NT2/D1 (cell line): ENCODE data around the gene SUPT7L.
"Not testable (repeated sequence)": the region's sequence is repeated elsewhere in the genome, so short reads cannot be mapped to it uniquely, and the experiment has no call there.

Experiments
- DNase-seq: peaks from one replicate; pipeline ENCODE4 v3.0.0-alpha.2; 2011; ENCODE audit warnings: low read depth, low spot score
- H3K27me3 ChIP-seq: 2 replicates; pipeline ENCODE4 v1.6.0; 2011; ENCODE audit warnings: mild to moderate bottlenecking; ENCODE audit not compliant: insufficient read length, insufficient read depth
- H3K36me3 ChIP-seq: 2 replicates; pipeline ENCODE4 v1.6.1; 2011; ENCODE audit warnings: mild to moderate bottlenecking, low read length, mixed read lengths; ENCODE audit not compliant: insufficient read depth, insufficient read length
- H3K4me1 ChIP-seq: 2 replicates; pipeline ENCODE4 v1.5.1; 2011; ENCODE audit not compliant: insufficient read depth, insufficient read length
- H3K4me3 ChIP-seq: 2 replicates; pipeline ENCODE4 v1.5.1; 2011; ENCODE audit warnings: low read depth; ENCODE audit not compliant: insufficient read length
- H3K9ac ChIP-seq: 2 replicates; pipeline ENCODE4 v1.6.0; 2011; ENCODE audit warnings: low read depth; ENCODE audit not compliant: insufficient read length
- H3K9me3 ChIP-seq: 2 replicates; pipeline ENCODE4 v1.5.1; 2011; ENCODE audit warnings: mild to moderate bottlenecking, low read length; ENCODE audit not compliant: insufficient read depth
- SUZ12 ChIP-seq: IDR thresholded peaks from 2 replicates; pipeline ENCODE4 v1.6.1; 2011; ENCODE audit not compliant: insufficient read length, insufficient read depth; ENCODE audit errors: extremely low read depth
- YY1 ChIP-seq: IDR thresholded peaks from 2 replicates; pipeline ENCODE4 v1.6.1; 2011; ENCODE audit not compliant: insufficient read length, insufficient read depth
- ZNF274 ChIP-seq: IDR thresholded peaks from 2 replicates; pipeline ENCODE4 v1.6.1; 2011; ENCODE audit warnings: mild to moderate bottlenecking, low read depth, low read length

SUPT7L gene

GRCh38 chr2:27701676-27702075, 38.3 kb upstream of the SUPT7L start:
- H3K9me3 ChIP-seq = no peaks in the 10 kb centered on the region
- H3K4me1 ChIP-seq = no peaks in the 10 kb centered on the region
- peaks cover 6% of the 10 kb centered on the region for H3K36me3 ChIP-seq
- no peak overlapping the region for H3K9ac ChIP-seq
- H3K4me3 ChIP-seq = no peak overlapping the region
- TF ChIP-seq YY1 (no peak), SUZ12 (no peak), ZNF274 (no peak)
- no peaks in the 10 kb centered on the region for H3K27me3 ChIP-seq
- DNase-seq = no peak

- peaks cover 18% of the 10 kb centered on the region for H3K36me3 ChIP-seq
- no peak for DNase-seq
- no peaks in the 10 kb centered on the region for H3K9me3 ChIP-seq
- H3K27me3 ChIP-seq = no peaks in the 10 kb centered on the region
- no peaks in the 10 kb centered on the region for H3K4me1 ChIP-seq
- no peak overlapping the region for H3K4me3 ChIP-seq
- no peak overlapping the region for H3K9ac ChIP-seq
- no peak for TF ChIP-seq YY1
- TF ChIP-seq SUZ12 = no peak
- TF ChIP-seq ZNF274 = no peak
These were observed 34.2 kb upstream of the SUPT7L start for GRCh38 chr2:27697660-27698059.

- DNase-seq = no peak
- H3K9me3 ChIP-seq = no peaks in the 10 kb centered on the region
- H3K27me3 ChIP-seq = no peaks in the 10 kb centered on the region
- no peak overlapping the region for H3K9ac ChIP-seq
- TF ChIP-seq YY1 (no peak), ZNF274 (no peak), SUZ12 (no peak)
- H3K36me3 ChIP-seq = peaks cover 45% of the 10 kb centered on the region
- H3K4me1 ChIP-seq = no peaks in the 10 kb centered on the region
- no peak overlapping the region for H3K4me3 ChIP-seq
These were observed 26.6 kb upstream of the SUPT7L start for GRCh38 chr2:27690052-27690451.

- H3K9ac ChIP-seq = no peak overlapping the region
- DNase-seq = no peak
- H3K9me3 ChIP-seq = no peaks in the 10 kb centered on the region
- no peak overlapping the region for H3K4me3 ChIP-seq
- TF ChIP-seq YY1 (no peak), ZNF274 (no peak), SUZ12 (no peak)
- no peaks in the 10 kb centered on the region for H3K4me1 ChIP-seq
- peaks cover 46% of the 10 kb centered on the region for H3K36me3 ChIP-seq
- H3K27me3 ChIP-seq = no peaks in the 10 kb centered on the region
These were observed 26.0 kb upstream of the SUPT7L start for GRCh38 chr2:27689424-27689823.

GRCh38 chr2:27687232-27687631, 23.8 kb upstream of the SUPT7L start:
- TF ChIP-seq SUZ12 = no peak
- TF ChIP-seq ZNF274 = no peak
- TF ChIP-seq YY1 = no peak
- peaks cover 53% of the 10 kb centered on the region for H3K36me3 ChIP-seq

GRCh38 chr2:27685577-27685976, 22.2 kb upstream of the SUPT7L start:
- H3K36me3 ChIP-seq = peaks cover 53% of the 10 kb centered on the region
- no peak overlapping the region for H3K4me3 ChIP-seq
- H3K27me3 ChIP-seq = no peaks in the 10 kb centered on the region
- no peak for DNase-seq
- no peaks in the 10 kb centered on the region for H3K9me3 ChIP-seq
- TF ChIP-seq ZNF274 (no peak), SUZ12 (no peak), YY1 (no peak)
- no peak overlapping the region for H3K9ac ChIP-seq
- H3K4me1 ChIP-seq = no peaks in the 10 kb centered on the region

More at GRCh38 chr2:27687232-27687631, 23.8 kb upstream of the SUPT7L start:
- H3K9me3 ChIP-seq = no peaks in the 10 kb centered on the region
- no peaks in the 10 kb centered on the region for H3K27me3 ChIP-seq
- no peak for DNase-seq
- no peak overlapping the region for H3K9ac ChIP-seq
- H3K4me1 ChIP-seq = no peaks in the 10 kb centered on the region
- H3K4me3 ChIP-seq = no peak overlapping the region

GRCh38 chr2:27685006-27685405, 21.6 kb upstream of the SUPT7L start:
- H3K36me3 ChIP-seq = peaks cover 53% of the 10 kb centered on the region
- H3K9me3 ChIP-seq, DNase-seq, H3K4me3 ChIP-seq, H3K27me3 ChIP-seq, H3K9ac ChIP-seq, H3K4me1 ChIP-seq: not testable (repeated sequence)

GRCh38 chr2:27683390-27684071, 20.1 kb upstream of the SUPT7L start:
- TF ChIP-seq SUZ12 (no peak), YY1 (no peak), ZNF274 (no peak)
- Histone ChIP-seq H3K9ac (no peak overlapping the region), H3K4me1 (no peaks in the 10 kb centered on the region), H3K4me3 (no peak overlapping the region), H3K9me3 (no peaks in the 10 kb centered on the region), H3K36me3 (peaks cover 52% of the 10 kb centered on the region), H3K27me3 (no peaks in the 10 kb centered on the region)
- DNase-seq = peak; percentile 97

- H3K4me1 ChIP-seq, DNase-seq, H3K27me3 ChIP-seq, H3K9ac ChIP-seq, H3K4me3 ChIP-seq, H3K9me3 ChIP-seq: not testable (repeated sequence)
- peaks cover 53% of the 10 kb centered on the region for H3K36me3 ChIP-seq
These were observed 18.9 kb upstream of the SUPT7L start for GRCh38 chr2:27682334-27682771.
